NCI-H82 treated with DMSO at 0.1 percent for 48 hours (cell line): Measurements from ENCODE around the gene ARL4C.
A peak's percentile ranks its signal among the peaks of the same experiment; 100 is the strongest.

Experiments used
- DNase-seq: peaks from one replicate; lab custom pipeline; 2025; ENCODE audit not compliant: unreplicated experiment; lab: John Stamatoyannopoulos, UW

Gene ARL4C, protein sequence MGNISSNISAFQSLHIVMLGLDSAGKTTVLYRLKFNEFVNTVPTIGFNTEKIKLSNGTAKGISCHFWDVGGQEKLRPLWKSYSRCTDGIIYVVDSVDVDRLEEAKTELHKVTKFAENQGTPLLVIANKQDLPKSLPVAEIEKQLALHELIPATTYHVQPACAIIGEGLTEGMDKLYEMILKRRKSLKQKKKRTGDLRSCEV

DNA sequence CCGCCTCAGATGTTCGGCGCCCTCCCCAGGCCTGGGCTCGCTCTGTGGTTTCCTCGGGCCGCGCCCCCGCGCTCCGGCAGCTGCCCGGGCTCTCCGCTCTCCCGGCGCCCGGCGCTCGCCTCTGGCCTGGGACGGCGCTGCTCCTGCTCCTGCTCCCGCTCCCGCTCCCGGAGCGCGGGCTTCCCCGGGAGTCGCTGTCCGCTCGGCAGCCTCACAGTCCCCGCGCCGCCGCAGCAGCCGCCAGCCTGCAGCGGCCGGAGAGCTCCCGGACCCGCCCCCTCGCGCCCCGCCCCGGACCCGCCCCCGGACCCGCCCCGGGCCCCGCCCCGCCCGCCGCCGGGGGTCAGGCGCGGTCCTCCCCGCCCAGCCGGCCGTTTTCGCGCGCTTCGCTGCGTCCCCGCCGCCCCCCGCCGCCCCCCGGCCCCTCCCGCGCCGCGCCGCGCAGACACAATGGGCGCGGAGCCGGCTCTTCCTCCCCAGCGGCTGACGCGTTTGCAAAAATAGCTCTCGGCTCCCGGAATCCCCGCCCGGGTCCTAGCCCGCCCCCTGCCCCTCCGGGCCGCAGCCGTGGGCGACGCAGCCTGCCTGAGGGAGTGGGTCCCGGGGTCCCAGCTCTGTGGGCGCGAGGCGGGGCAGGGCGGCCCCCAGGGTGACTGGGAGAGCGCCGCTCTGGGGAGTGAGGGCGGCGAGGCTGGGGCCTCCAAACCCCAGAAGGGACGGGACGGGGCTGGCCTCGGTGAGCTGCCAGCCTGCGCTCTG is at the start of gene ARL4C:
Gene ARL4C, minus strand, starts transcription at position 247 of the 759 bp plus-strand sequence. CDS start 495 bp downstream, outside the sequence.
- peak; percentile 27 for DNase-seq

DNA sequence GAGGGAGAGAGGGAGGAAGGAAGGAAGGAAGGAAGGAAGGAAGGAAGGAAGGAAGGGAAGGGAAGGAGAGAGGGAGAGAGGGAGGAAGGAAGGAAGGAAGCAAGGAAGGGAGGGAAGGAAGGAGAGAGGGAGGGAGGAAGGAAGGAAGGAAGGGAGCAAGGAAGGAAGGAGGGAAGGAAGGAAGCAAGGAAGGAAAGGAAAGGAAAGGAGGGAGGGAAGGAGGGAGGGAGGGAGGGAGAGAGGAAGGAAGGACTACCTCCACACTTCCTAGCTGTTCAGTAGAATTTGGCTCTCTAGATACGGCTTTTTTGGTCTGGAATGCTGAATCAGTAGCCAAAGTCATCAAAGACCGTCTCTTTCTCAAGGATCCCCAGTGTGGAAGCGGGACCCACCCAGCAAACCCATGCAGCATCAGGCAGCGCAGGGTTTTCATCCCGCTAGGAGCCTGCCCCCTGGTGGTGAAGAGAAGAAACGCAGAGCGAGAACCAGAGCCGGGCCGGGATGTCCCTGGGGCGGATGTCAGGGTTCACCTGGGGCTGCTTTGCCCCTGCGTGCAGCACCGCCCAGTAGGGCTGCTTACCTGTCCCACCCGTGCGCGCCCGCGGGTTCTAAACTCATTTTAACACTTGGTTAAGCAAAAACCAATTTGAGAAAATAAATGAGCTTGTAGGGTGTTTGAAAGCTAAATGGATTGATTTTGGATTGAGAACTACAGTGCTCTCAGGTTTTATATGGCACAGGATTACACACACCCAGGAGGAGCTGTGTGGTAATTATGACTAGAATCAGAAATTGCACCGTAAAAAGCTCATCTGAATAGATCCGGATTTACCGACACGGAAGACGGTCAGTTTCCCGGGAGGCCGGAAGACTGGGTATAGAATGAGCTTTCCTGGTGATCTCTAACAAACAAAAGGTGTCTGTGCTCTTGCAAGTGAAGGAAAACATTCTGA is 48.1 kb upstream of the ARL4C start:
- peak; percentile 38 for DNase-seq

DNA sequence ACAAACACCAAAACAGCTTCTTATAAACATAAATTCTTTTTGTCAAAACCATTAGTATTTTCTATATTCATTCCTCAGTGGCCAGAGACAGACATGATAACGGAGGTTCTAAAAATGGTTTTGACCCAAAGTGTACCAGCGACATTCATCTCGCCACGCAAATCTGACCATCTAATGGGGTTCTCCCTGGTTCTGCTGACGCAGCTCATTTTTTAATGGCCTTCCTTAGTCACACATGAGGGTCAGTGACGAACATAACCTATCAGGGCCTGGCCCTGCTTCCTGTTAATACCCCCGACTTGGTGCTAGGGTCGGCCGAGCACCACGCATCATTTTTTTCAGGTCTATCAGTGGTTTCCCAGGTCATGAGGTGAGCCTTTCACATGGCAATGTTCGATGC is 45.9 kb upstream of the ARL4C start:
- DNase-seq: no peak

DNA sequence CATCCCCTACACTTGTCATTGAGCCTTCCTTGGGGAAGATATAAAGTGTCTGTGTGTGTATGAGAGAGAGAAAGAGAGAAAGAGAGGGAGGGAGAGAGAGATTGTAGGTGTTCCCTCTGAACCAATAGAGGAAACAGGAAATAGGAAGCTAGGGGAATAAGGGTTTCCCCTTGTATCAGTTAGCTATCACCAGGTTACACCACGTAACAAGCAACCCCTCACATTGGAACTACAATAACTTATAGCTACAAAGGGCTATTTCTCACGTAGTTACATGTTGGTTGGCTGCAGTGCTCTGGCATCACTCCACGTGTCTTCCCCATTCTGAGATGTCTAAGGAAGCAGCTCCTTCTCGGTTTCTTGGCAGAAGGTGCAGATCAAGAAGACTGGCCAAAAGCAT is 41.0 kb upstream of the ARL4C start:
- no peak for DNase-seq

DNA sequence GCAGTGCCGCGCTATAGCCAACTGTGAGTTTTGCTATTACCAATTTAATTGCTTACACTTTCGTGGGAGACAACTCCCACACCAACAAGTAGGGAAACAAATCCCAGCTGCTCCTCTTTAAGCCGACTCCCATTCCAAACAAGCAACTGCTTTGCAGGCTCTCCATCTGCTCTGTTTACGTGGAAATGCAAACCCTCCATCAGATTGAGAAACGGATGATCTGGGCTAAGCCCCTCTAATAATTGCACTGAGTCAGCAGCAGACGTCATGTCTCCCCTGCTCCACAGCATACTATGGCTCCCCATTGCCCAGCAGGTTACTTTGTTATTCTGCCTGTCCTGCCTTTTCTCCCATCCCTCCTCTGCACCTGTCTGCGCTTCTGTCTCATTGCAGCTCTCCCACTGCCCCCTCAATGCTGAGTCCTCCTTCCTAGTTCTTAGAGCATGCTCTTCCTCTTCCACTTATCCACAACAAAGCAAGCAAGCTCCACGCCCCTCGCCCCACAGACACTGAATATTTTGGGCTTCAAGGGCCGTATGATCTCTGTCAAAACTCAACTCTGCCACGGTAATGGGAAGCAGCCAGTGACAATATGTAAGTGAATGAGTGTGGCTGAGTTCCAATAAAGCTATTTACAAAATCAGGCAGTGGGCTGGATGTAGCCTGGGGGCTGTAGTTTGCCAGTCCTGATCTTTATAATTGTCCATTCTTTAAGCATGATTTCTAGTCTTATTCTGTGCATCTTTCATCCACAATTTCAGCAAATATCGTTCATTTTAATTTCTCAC is 39.5 kb upstream of the ARL4C start:
- peak; percentile 96 for DNase-seq

DNA sequence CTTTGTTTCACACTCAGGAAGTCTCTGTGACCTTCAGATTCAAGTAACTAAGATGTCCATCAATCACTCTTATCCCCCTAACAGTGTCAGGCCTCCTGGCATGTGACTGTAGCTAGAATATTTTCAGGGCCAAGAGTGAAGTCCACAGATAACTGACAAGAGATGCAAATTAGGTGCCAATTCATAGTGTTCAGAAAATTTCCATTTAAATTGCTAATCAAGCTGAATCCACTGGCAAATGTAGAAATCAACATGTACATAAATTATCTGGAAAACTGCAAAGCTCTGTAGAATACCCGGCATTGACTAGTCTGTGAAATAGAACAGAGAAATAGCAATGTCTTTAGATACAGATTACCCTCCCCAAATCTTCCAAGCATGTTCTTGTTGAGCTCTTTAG is 38.6 kb upstream of the ARL4C start:
- DNase-seq: peak; percentile 69

DNA sequence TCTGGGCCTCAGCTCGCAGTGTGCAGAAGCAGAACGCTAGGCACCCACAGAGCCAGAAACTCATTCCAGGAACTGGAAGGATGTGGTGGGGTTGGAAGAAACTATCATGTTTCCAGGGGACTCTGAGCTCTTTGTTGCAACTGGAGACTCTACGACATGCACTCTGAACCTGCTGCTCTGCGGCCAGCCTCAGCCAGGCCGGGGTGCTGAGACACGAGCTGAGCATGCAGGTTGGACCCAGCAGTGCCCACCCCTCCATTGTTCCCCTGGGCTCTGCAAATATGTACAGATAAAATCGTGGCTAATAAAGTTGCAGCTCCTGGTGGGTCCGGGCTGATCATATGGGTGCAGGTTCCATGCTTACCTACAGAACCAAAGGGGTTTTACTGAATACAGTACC is 37.6 kb upstream of the ARL4C start:
- no peak for DNase-seq

DNA sequence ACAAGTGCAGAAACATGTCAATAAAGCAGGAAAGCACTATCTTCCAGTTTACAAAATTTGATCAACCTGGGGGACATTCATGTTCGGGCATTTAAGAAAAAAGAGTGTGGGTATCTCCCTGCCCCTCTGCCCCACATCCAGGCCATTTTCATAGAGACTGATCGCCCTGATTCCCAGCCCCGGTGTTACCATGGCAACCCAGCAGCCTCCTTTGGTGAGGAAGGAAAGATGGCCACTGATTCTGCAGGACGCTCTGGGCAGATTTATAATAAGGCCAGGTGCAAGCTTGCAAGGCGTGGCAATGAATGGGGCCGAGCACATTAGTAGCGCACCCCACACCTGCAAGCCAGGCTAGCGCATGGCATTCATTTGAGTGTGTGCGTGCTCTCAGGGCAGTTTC is 36.7 kb upstream of the ARL4C start:
- DNase-seq: no peak

DNA sequence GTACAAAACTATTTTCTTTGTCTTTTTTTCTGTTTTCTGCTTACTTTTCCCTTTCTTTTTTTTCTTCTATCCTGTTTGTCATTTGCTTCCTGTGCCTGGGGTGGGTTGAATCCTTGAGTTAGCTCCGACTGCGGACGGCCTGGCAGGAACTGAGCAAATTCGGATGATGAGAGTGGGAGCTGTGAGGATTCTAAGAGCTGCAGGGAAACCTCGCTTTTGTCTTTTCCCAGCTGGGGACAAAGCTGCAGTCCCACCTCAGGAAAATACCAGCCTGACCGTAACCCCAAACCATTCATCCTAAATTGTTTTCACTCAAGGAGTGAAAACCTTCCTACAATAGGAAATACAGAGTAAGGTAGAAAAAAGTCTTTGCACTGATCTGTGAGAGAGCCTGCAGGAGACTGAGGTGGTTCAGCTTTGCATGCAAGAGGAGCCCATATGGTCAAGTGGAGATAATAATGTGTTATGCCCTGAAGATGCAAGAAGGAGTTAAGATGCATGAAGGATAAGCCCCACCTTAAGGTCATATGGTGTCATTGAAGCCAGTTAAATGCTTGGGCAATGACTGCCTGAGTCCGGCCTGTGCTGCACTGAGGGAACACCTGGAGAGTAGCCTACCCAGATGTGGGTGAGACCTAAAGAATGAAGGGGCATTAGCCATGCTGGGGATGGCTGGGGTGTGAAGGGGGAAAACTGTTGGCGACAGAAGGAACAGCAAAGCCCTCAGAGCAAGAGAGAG is 31.7 kb upstream of the ARL4C start:
- DNase-seq: peak; percentile 47

DNA sequence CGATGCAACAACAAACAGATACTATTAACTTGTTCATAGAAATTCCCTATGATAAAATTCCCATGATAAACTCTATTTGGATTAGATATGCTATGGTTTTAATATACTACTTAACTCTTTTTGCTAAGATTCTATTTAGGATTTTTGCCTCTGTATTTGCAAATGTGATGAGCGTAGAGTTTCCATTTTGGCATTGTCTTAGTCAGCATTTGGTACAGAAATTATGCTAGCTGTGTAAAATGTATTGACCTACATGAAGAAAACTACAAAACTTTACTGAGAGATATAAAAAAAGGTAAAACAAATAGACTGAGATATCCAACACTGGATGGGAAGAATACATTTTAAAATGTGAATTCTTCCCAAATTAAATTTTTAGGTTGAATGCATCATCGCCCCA is 29.8 kb upstream of the ARL4C start:
- DNase-seq: no peak

DNA sequence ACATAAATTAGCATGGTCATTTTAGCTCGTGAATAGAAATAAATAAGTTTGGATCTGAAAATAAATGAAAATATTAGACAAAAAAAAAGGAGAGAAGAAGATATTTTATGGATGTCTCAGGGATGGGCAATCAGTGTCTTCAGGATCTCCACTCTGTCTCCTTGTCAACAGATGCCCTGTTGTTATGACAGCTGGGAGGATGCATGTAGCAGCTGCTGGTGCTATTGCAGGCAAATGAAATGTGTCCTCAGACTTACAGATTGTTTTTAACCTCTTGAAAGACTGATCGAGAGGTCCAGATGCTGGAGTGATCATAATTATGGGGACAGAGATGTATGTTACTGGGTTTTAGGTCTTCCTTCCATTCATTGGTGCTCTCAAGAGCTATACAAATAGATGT is 24.7 kb upstream of the ARL4C start:
- DNase-seq: no peak

DNA sequence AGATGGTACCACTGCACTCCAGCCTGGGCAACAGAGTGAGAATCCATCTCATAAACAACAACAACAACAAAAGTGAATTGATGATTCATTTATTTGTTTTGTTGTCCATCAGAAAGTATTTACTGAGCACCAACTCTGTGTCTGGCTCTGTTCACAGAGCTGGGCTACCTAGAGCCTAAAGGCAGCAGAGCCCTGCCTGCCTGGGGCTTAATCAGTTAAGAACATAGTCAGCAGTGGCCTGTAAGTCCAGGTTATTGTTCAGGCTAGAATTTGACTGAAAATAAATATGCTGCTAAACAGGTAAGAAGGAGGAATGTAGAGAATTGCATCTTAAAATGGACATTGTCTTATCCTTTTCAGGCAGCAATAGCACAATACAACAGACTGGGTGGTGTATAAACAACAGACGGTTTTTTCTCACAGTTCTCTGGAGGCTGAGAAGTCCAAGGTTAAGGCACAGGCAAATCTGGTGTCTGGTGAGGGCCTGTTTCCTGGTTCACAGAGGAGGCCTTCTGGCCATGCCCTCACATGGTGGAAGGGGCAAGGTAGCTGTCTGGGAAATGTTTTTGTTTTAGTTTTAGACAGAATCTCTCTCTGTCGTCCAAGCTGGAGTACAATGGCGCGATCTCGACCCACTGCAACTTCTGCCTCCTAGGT is 22.2 kb upstream of the ARL4C start:
- no peak for DNase-seq

DNA sequence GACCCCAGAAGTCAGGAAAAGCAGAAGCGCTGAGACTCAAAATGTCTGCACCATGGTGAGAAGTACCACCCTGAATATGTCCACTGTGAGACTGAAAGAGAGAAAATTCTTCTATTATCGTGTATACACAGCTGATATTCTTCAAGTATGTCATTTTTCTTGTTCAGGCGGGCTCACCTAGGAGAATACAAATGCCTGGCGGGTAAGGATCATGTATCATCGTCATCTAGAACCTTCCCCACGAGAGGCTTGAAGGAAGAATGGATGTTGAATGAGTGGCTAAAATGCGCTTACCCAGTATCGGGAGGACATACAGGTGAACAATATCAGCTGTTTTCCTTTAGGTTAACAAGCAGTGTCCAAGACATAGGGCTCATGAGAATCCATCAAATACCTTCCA is 21.1 kb upstream of the ARL4C start:
- no peak for DNase-seq

DNA sequence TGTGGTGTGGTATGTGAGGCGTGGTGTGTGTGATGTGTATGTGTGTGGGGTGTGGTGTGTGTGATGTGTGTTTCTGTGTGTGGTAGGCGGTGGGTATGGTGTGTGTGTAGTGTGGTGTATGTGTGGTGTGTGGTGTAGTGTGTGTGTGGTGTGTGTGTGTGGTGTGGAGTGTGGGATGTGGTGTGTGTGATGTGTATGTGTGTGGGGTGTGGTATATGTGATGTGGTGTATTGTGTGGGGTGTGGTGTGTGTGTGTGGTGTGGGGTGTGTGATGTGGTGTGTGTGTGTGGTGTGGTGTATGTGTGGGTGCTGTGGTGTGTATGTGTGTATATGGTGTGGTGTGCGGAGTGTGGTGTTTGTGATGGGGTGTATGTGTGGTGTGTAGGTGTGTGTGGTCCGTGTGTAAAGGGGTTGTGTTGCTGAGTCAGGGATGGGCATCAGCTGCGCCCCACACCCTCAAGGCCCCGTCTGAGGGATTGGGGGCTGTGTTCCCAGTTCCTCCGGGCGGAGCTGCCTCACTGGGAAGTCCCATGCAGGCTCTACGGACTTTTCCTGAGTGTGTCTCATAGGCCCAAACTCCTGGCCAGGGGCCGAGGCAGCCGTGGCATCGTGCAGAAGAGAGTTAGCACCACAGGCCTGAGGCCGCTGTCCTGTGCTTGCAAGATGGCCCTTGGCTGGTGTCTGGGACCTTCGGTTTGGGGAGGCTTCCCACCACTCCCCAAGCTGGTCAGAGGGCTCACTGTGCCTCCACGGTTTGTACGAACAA is 18.2 kb upstream of the ARL4C start:
- no peak for DNase-seq

DNA sequence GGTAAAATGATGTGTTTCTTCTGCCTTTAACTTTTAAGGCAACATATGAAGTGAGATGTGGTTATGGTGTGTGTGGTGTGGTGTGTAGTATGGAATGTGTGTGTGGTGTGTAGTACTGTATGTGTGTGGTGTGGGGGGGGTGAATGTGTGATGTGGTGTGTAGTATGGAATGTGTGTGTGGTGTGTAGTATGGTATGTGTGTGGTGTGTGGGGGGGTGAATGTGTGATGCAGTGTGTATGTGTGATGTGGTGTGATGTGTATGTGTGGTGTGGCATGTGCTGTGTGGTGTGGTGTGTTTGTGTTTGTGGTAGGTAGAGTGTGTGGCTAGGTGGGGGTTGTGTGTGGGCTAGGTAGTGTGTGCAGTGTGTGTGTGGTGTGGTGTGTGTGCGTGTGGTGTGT is 17.2 kb upstream of the ARL4C start:
- no peak for DNase-seq

DNA sequence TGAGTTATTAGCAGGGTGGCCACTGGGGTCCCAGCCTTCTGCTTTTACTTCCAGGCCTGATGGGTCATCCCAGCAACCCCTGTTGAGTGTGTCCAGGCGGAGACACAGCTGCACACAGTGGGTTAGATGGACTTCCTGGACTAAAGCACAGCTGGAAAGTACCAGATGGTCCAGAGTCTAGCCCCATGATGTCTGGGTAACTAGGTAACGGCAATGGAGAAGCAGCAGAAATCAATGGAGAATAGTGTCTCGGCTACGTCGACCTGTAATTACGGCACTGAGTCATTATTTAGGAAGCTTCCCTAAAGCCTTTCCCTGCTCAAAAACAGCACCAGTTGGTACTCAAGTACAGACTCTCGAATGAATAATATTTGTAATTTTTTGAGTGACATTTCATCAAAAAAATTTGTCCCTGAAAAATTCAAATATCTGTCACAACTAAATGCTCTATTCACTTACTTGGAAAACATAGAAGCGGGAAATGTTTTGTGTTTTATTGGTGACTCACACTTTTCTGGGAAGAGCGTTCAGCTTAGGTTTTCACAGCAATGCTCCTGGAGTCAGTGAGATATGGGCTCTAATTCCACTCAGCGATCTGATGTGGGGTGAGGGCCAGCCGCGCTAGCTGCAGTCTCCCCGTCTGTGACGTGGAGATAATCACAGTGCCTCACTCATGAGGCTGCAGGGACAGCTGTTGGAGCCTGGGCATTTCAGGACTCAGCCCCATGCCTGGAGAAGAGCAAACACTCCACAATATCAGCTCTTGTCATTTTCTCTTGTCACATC is 16.2 kb upstream of the ARL4C start:
- DNase-seq: peak; percentile 3

DNA sequence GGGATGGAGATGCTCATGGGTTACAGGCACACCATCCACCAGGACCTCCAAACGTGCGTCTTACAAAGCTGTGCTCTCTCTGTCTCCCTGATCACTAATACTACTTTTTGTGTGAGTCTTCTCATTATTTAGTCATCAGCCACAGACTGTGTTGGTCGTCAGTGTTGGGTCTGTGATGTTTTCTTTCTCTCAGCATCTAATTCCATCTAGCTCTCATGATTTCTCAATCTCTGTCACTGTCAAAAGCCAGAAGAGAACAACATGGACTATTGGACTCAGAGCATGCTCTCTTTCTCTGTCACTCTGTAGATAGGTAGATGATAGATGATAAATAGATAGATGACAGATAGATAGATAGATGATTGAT is 6.0 kb upstream of the ARL4C start:
- no peak for DNase-seq

DNA sequence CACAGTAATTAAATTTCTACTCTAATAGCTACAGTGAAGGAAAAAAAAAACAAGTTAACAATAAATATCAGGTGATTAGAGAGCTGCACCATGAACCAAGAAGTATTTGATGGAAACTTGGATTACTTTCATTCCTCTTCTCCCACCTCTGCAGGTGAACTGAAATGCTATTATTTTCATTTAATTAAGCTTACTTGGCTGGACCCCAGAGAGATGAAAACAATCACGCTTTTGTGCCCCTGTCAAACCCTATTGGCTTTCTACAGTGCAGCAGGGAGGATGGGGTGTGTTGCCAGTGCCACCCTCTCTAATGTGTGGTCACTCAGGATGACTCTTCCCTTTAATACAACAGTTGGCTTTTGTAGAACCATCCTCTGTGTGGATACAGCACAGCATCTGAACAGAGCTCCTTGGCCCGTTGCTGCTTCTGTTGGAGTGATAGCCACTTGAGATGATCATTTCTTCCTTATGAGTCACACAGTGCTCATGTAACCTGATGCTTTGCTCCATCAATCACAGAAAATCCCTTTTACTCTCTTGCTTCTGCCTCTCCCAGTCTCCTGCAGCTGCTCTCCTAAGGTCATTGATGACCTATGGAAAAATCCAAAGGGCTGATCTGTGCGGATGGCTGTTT is 5.5 kb upstream of the ARL4C start:
- peak; percentile 58 for DNase-seq
